NB4 (cell line): ENCODE data around the gene C17orf58.
"Not testable (repeated sequence)": the region's sequence is repeated elsewhere in the genome, so short reads cannot be mapped to it uniquely, and the experiment has no call there.

Experiments
- DNase-seq: peaks from one replicate; pipeline ENCODE4 v3.0.0; 2010; ENCODE audit warnings: low read depth
- H3K4me3 ChIP-seq: one replicate; pipeline ENCODE4 v1.5.1; 2011; ENCODE audit warnings: mild to moderate bottlenecking, low read depth, low read length, moderate library complexity
- CTCF ChIP-seq: IDR thresholded peaks from one replicate; pipeline ENCODE4 v1.5.1; 2012; ENCODE audit warnings: low read depth, low read length
- MAX ChIP-seq: IDR thresholded peaks from 2 replicates; pipeline ENCODE4 v1.6.1; 2011; ENCODE audit warnings: low read depth, low read length
- MYC ChIP-seq: IDR thresholded peaks from 2 replicates; pipeline ENCODE4 v1.6.1; 2011; ENCODE audit warnings: low read depth, low read length
- POLR2A ChIP-seq: IDR thresholded peaks from 2 replicates; pipeline ENCODE4 v1.6.1; 2011; ENCODE audit warnings: mild to moderate bottlenecking; ENCODE audit not compliant: insufficient read length; ENCODE audit errors: extremely low read depth

Gene C17orf58

GRCh38 chr17:67996301-67997171 lies at the start of gene C17orf58:
Gene C17orf58 (minus strand): TSS chr17:67996469. CDS start chr17:67996198, 271 bp downstream.
- H3K4me3 ChIP-seq = peak within 1 kb of the TSS; percentile 52
- not testable (repeated sequence) for DNase-seq

- no peak for TF ChIP-seq CTCF
- TF ChIP-seq MYC = no peak
- no peak for TF ChIP-seq POLR2A
- no peak for TF ChIP-seq MAX
- DNase-seq = peak; percentile 24
- peak overlapping the region; percentile 100 for H3K4me3 ChIP-seq
Measured at GRCh38 chr17:68036304-68037147, 40.3 kb upstream of the C17orf58 start.

- no peak for TF ChIP-seq CTCF
- TF ChIP-seq MAX = peak; percentile 72
- peak; percentile 74 for TF ChIP-seq POLR2A
- no peak for TF ChIP-seq MYC
- H3K4me3 ChIP-seq = peak within 1 kb of the TSS; percentile 100
- peak; percentile 57 for DNase-seq
Measured at GRCh38 chr17:68035523-68036303, 39.4 kb upstream of the C17orf58 start, which contains the start of gene KPNA2. Gene KPNA2 (plus strand): TSS chr17:68035735. CDS start chr17:68037133, 1,398 bp downstream.

- TF ChIP-seq MAX (0 out of 2 replicates have a peak, but pooled peaks have one; percentile 19), MYC (no peak; the same call in 1 of the 2 replicates)
- H3K4me3 ChIP-seq = peak overlapping the region; percentile 17
- DNase-seq = peak; percentile 97
Measured at GRCh38 chr17:68035131-68035522, 38.9 kb upstream of the C17orf58 start.

GRCh38 chr17:68034452-68034776 lies 38.1 kb upstream of the C17orf58 start:
- no peak overlapping the region for H3K4me3 ChIP-seq
- no peak for TF ChIP-seq MYC
- no peak for TF ChIP-seq POLR2A
- no peak for TF ChIP-seq CTCF
- no peak for TF ChIP-seq MAX
- DNase-seq = no peak

GRCh38 chr17:68033636-68034451 lies 37.6 kb upstream of the C17orf58 start:
- peak; percentile 14 for DNase-seq
- no peak overlapping the region for H3K4me3 ChIP-seq
- no peak for TF ChIP-seq MAX
- no peak for TF ChIP-seq MYC
- no peak for TF ChIP-seq POLR2A
- TF ChIP-seq CTCF = no peak
